SK-N-MC (cell line): ENCODE measurements around the gene ZNF519.
"Not testable (repeated sequence)": the region's sequence is repeated elsewhere in the genome, so short reads cannot be mapped to it uniquely, and the experiment has no call there.

ENCODE experiments used
- DNase-seq: peaks from one replicate; pipeline ENCODE4 v3.0.0-alpha.2; 2011; ENCODE audit warnings: low read depth, low spot score
- H3K27ac ChIP-seq: fragments of 200-600 bp; sonication (generic); 2 replicates; pipeline ENCODE4 v1.5.1; 2016; ENCODE audit warnings: mixed run types
- H3K36me3 ChIP-seq: fragments of 200-600 bp; sonication (generic); 2 replicates; pipeline ENCODE4 v1.6.1; 2017; ENCODE audit warnings: antibody characterized with exemption, low read length, mixed read lengths; ENCODE audit not compliant: insufficient read depth
- H3K4me3 ChIP-seq: fragments of 200-600 bp; sonication (generic); 2 replicates; pipeline ENCODE4 v1.5.1; 2016
- H3K9ac ChIP-seq: fragments of 200-600 bp; sonication (generic); 2 replicates; pipeline ENCODE4 v1.8.0; 2017; ENCODE audit warnings: mixed run types, mixed read lengths; ENCODE audit not compliant: insufficient read length
- H3K9me3 ChIP-seq: fragments of 200-600 bp; sonication (generic); 2 replicates; pipeline ENCODE4 v1.6.1; 2017; ENCODE audit warnings: low read depth, mild to moderate bottlenecking, antibody characterized with exemption, low read length, moderate library complexity, mixed read lengths
- EZH2 ChIP-seq: fragments of 200-600 bp; sonication (generic); IDR thresholded peaks from one replicate; pipeline ENCODE4 v1.6.1; 2017; ENCODE audit warnings: antibody characterized with exemption
- FOXP2 ChIP-seq: optimal IDR thresholded peaks from 2 replicates; pipeline ENCODE3; 2011; ENCODE audit warnings: mild to moderate bottlenecking, moderate library complexity; ENCODE audit not compliant: insufficient read depth; ENCODE audit errors: extremely low read length, control extremely low read depth
- POLR2AphosphoS5 ChIP-seq: IDR thresholded peaks from 2 replicates; pipeline ENCODE4 v1.6.1; 2012; ENCODE audit warnings: mild to moderate bottlenecking, low read depth, low read length, borderline replicate concordance

ZNF519 gene

DNA sequence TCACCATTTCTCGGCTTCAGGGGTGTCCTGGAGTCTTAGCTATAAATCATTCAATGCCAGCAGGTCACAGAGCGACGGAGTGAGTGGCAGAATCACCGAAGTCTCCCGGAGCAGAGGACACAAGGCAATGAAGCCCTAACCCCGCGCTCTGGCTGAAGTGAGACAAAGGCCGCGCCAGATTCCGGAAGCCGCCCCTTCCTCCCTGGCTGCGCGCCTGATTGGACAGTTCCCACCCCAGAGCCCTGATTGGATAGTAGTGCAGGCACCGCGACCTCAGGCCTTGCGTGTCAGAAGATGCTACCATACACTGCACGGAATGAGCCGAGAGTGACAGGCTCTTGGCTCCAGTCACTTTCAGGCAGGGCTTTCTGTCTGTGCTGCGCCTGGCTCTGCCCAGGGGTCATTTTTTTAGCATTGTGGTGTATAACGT is at the start of gene ZNF519:
ZNF519 (minus strand) TSS at position 165 of the 430 bp plus-strand sequence; CDS start at position 7, 158 bp downstream.
- H3K36me3 ChIP-seq, H3K9me3 ChIP-seq, H3K27ac ChIP-seq: not testable (repeated sequence)
- Histone ChIP-seq H3K9ac (peak within 1 kb of the TSS; percentile 70), H3K4me3 (peak within 1 kb of the TSS; percentile 78)
- TF ChIP-seq POLR2AphosphoS5, result peak; percentile 46; the same call in 1 of the 2 replicates
- DNase-seq, result peak; percentile 72

GRCh38 chr18:14179306-14179705 is 47.1 kb upstream of the ZNF519 start:
- Histone ChIP-seq H3K36me3 (no peaks in the 10 kb centered on the region), H3K4me3 (no peak overlapping the region), H3K9ac (no peak overlapping the region), H3K27ac (no peak overlapping the region), H3K9me3 (no peaks in the 10 kb centered on the region)
- TF ChIP-seq POLR2AphosphoS5 (no peak), EZH2 (no peak), FOXP2 (no peak)
- no peak for DNase-seq

GRCh38 chr18:14178321-14179196 is 46.3 kb upstream of the ZNF519 start:
- DNase-seq, H3K36me3 ChIP-seq, H3K9ac ChIP-seq, H3K27ac ChIP-seq, H3K9me3 ChIP-seq: not testable (repeated sequence)
- H3K4me3 ChIP-seq, result peak overlapping the region; percentile 61

DNA sequence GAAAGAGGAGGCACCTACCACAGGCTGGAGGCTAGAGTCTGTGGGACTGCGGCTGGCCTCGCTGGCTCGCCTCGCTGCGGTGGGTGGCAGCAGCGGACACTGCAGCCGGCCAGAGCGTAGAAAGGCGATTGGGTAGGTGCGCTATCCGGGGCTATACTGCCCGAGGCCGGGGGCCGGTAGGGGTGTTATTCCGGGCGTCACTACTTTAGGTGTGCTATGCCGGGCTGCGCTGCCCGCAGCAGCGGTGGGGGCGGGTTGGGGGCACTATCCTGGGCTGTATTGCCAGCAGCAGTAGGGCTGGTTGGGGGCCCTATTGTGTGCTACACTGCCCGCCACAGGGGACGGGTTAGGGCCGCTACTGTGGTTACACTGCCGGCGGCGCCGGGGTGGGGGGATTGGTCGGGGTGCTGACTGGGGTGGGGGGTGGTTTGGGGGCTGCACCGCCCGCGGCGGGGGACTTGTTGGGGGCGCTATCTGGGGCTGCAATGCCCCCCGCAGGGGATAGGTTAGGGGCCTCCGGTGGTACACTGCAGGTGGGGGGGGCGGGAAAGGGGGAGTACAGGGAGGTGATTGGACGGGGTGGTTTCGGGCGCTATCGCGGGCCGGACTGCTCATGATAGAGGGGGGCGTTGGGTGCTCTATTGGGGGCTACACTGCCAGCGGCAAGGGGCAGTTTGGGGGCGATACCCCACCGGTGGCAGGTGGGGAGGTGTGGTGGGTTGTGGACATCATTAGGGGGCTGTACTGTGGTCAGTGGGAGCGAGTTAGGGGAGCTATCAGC is 45.5 kb upstream of the ZNF519 start:
- H3K9ac ChIP-seq, H3K27ac ChIP-seq, H3K36me3 ChIP-seq, H3K9me3 ChIP-seq, H3K4me3 ChIP-seq, DNase-seq: not testable (repeated sequence)

DNA sequence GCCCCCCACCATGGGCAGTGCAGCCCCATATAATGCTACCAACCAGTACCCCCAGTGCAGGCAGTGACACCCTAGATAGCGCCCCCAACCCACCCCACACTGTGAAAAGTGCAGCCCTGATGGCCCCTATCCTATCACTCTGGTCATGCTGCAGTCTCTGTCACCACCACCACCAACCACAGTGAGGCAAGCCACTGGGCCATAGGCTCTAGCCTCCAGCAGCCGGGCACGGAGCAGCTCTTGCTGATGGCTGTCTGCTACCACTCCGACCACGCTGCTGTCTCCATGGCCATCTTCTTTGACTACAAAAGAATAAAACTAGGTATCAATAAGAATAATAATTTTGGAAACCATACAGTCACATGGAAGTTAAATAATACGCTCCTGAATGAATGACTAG is 43.2 kb upstream of the ZNF519 start:
- not testable (repeated sequence) for DNase-seq, H3K36me3 ChIP-seq, H3K27ac ChIP-seq, H3K4me3 ChIP-seq, H3K9ac ChIP-seq, H3K9me3 ChIP-seq

- H3K36me3 ChIP-seq, result no peaks in the 10 kb centered on the region
- no peak for TF ChIP-seq FOXP2
- H3K9ac ChIP-seq, result no peak overlapping the region
- H3K4me3 ChIP-seq, result no peak overlapping the region
- H3K9me3 ChIP-seq, result no peaks in the 10 kb centered on the region
- no peak overlapping the region for H3K27ac ChIP-seq
- DNase-seq, result no peak
Observed at GRCh38 chr18:14174706-14175085, 42.5 kb upstream of the ZNF519 start.

- not testable (repeated sequence) for H3K36me3 ChIP-seq, H3K27ac ChIP-seq, H3K9me3 ChIP-seq, H3K4me3 ChIP-seq, DNase-seq, H3K9ac ChIP-seq
Observed at GRCh38 chr18:14174002-14174705, 41.9 kb upstream of the ZNF519 start.

DNA sequence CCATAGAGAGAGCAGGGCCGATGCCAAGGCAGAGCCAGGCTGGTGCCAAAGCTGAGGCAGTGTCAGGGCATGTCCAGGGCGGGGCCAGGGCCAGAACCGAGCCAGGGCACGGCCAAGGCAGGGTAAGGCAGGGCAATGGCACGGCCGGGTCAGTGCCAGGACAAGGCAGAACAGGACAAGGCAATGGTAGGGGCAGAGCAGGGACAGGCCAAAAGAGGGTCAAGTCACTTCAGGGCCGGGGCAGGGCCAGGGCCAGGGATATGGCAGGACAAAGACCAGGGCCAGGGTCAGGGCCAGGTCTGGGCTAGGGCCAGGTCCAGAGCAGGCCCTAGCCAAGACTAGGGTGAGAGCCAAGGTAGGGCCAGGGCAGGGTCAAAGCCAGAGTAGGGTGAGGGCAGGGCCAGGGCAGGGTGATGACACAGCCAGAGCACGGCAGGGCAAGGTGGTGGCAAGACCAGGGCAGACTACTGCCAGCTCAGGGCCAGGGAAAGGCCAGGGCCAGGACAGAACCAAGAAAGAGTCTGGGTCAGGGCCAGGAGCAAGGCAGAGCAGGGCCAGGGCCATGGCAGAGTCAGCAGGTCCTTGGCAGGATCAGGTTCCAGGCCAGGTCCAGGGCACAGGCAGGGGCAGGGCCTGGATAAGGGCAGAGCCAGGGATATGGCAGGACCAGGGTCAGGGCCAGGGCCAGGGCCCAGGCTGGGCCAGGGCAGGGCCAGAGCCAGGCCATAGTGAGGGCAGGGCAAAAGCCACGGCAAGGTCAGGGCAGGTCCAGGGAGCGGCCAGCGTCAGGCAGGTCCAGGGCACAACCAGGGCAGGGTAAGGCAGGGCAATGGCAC is 41.1 kb upstream of the ZNF519 start:
- H3K36me3 ChIP-seq, DNase-seq, H3K9ac ChIP-seq, H3K4me3 ChIP-seq, H3K9me3 ChIP-seq, H3K27ac ChIP-seq: not testable (repeated sequence)

DNA sequence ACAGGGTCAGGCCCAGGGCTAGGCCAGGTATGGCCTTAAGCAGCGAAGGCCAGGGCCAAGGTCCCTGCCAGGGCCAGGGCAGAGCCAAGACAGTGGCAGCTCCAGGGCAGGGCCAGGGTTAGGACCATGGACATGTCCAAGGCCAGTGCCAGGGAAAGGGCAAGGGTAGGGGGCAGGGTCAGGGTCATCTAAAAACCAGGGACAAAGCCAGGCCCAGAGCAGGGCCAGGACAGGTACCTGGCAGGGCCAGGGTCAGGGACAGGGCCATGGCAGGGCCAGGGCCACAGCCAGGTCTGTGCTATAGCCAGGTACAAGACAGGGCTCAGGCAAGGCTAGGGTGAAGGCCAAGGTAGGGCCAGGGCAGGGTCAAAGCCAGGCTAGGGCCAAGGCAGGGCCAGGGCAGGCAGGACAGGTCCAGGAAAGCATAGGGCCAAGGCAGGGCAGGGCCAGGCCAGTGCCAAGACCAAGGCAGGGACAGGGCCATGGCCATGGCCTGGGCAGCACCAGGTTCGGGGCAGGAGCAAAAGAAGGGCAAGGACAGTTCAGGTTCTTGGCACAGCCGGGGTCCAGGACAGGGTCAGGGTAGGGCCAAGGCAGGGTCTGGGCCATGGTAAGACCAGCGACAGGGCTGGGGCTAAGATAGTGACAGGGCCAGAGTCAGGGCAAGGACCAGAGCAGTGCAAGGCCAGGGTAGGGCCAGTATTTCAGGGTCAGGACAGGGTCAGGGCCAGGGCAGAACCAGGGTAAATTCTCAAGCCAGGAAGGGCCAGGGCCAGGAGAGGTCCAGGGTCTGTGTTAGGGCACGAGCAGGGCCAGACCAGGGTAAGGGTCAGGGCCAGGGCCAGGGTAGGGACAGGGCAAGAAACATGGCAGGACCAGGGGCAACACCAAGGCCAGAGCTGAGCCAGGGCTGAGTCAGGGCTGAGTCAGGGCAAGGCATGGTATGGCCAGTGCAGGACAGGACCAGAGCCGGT is 40.2 kb upstream of the ZNF519 start:
- not testable (repeated sequence) for H3K9me3 ChIP-seq, DNase-seq, H3K9ac ChIP-seq, H3K27ac ChIP-seq, H3K4me3 ChIP-seq, H3K36me3 ChIP-seq

DNA sequence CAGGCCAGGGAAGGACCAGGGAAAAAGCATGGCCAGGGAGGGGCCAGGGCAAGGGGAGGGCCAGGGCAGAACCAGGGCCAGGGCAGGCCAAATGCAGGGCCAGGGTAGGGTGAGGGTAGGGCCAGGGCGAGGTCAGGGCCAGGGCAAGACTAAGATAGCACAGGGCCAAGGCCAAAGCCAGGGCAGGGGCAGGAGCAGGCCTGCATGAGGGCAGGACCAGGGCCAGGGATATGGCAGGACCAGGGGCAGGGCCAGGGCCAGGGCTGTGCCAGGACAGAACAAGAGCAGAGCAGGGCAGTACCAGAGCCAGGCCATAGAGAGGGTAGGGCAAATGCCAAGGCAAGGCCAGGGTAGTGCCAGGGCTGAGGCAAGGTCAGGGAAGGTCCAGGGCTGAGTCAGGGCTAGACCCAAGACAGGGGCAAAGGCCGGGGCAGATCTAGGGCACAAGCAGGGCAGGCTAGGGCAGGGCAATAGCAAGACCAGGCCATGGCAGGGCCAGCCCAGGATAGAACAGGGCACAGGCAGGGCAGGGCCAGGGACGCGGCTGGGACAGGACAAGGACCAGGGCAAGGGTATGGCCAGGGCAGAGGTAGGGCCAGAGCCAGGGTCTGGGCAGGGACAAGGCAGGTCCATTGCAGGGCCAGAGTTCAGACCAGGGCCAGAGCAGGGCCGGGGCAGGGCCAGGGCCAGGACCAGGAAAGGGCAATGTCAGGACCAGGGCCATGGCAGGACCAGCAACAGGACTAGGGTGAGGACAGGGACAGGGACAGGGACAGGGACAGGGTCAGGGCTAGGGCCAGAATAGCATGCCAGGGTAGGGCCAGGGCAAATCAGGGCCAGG is 39.3 kb upstream of the ZNF519 start:
- not testable (repeated sequence) for H3K9me3 ChIP-seq, H3K27ac ChIP-seq, DNase-seq, H3K9ac ChIP-seq, H3K36me3 ChIP-seq, H3K4me3 ChIP-seq
